Measurements from ENCODE around the gene NUP210.
A peak's percentile ranks its signal among the peaks of the same experiment; 100 is the strongest.

The NUP210 gene

DNA sequence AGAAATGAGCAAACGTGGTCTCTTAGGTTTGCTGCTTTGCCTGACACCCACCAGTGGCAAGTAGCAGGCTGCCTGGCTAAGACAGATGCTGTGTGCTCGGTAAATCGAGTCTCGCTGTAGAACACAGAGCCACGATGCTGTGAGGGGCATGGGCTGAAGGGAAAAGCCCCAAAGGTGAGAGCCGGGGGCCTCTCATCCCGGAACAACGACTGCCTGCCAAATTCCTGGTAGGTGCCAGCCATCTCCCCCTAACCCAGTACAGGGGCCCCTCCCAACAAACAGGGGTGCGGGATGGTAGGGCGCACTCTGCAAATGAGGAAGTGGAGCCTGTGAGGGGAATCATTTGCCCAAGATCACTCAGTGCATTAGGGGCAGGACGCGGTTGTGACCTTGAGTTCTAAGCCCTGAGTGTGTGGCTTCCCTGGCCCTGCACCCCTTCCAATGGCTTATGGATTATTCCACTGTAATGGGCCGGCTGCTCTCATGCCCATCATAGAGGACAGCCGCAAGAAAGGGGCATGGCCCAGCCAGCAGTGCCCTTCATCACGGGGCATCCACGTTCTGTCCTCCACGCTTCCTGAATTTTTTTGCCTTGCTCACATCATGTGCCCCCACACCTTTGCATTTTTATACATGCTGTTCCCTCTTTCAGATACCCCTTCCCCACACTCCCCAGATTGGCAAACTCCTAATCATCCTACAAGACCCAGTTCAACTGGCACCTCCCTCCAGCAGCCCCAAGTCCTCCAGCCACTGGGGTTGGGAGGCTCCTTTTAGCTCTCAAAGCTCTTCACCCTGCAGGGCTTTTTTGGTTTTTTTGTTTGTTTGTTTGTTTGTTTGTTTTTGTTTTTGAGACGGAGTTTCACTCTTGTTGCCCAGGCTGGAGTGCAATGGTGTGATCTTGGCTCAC lies 125.4 kb downstream of the NUP210 start:
- DNase-seq: no peak

DNA sequence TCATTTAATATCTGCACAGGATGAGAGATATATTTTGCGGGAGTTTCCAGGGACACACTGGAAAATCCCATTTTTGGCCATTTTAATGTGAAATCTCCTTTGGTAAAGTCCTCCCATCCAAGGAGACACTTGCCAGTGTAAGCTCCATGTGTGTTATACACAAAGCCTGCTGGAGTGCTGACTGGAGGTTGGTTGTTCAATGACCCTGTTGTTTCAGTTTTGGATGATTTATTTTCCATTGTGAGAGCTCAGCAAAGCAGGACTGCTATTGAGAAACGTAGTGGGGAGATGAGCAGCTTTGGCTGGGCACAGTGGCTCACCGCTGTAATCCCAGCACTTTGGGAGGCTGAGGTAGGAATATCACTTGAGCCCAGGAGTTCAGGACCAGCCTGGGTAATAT lies 127.7 kb downstream of the NUP210 start:
- DNase-seq: peak in 4 of 56 donors; percentile 12 to 26 (median 18)

DNA sequence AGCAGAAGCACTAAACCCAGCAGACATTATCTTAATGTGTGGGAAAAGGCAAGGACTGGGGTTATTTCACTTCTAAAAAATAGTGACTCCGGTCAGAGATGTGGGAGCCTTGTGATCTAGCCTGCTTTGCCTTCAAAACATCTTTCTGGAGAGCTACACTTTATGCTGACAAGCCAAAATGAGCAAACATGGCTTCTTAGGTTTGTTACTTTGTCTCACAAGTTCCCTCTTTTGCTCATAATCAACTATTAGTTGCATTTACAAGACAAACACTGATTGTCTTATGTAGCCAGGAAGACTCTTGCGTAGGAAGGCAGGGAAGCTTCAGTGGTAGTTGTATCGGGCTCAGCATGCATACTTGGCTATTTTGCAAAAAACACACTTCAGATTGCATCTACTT lies 129.2 kb downstream of the NUP210 start:
- no peak for DNase-seq

- no peak for DNase-seq
Measured at GRCh38 chr3:13289771-13290285, 130.3 kb downstream of the NUP210 start.

DNA sequence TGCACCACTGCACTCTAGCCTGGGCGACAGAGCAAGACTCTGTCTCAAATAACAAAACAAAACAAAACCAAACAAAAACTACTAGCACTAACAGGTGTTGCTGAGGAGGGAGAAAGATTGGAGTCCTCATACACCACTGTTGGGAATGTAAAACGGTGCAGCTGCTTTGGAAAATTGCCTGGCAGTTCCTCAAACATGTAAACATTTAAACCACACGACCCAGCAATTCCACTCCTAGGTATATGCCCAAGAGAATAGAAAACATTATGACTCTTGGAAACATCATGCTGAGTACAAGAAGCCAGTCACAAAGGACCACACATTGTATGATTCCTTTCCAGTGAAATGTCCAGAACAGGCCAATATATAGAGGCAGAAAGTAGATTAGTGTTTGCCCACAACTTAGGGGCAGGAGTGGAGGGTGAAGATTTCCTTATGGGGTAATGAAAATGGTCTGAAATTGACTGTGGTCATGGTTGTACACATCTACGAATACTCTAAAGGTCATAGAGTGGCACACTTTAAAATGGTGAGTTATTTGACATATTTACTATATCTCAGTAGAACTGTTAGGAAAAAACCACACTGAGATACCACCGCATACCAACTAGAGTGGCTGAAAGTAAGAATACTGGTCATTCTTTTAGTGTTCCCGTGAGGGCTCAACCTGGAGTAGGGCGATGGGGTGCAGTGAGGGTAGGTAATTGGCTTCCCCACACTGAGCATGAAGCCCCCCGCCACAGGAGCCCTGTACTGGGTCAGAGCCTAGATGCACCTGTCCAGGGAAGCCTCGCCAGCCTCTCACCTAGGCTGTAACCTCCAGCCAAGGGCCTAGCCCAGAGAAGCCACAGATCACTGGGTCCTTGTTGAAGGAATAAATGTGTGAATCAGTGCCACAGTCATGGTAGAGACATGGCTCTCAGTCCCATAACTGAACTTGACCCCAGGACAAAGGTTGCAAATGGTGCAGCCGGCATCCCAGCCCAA lies 131.1 kb downstream of the NUP210 start:
- no peak for DNase-seq

GRCh38 chr3:13287833-13288232 lies 132.3 kb downstream of the NUP210 start:
- DNase-seq: no peak

- no peak for DNase-seq
Measured at GRCh38 chr3:13286873-13287272, 133.2 kb downstream of the NUP210 start.

DNA sequence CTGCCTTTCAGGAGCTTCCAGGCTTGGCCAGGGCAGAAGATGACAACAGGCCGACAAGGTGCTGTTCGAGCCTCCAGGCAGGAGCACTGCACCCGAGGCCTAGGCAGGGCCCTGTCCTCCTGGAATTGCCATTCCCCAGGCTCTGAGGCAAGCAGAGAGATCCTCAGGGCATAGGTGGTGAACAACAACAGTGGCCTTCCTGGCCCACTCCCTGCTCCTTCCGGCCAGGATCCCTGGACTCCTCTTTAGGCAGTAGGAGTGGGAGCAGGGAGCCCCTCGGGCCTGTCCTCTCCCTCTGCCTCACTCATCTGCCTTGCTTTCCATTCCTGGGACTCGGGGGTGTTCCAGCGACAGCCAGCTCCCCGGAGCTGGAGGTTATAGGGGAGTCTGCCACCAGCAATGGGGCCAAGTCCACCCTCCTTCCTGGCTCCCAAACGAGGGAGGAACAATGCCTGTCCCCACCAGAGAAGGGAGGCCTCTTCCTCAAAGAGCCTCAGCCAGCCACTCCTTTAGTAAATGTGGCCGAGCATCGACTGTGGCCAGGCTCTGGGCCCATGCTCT lies 135.0 kb downstream of the NUP210 start:
- DNase-seq: no peak

GRCh38 chr3:13283877-13284264 lies 136.3 kb downstream of the NUP210 start:
- no peak for DNase-seq

GRCh38 chr3:13282986-13283876 lies 136.9 kb downstream of the NUP210 start:
- DNase-seq: peak in 2 of 56 donors; percentile 17 to 46

- DNase-seq: no peak
Measured at GRCh38 chr3:13282358-13282985, 137.7 kb downstream of the NUP210 start.

GRCh38 chr3:13281507-13282357 lies 138.4 kb downstream of the NUP210 start:
- DNase-seq: no peak

DNA sequence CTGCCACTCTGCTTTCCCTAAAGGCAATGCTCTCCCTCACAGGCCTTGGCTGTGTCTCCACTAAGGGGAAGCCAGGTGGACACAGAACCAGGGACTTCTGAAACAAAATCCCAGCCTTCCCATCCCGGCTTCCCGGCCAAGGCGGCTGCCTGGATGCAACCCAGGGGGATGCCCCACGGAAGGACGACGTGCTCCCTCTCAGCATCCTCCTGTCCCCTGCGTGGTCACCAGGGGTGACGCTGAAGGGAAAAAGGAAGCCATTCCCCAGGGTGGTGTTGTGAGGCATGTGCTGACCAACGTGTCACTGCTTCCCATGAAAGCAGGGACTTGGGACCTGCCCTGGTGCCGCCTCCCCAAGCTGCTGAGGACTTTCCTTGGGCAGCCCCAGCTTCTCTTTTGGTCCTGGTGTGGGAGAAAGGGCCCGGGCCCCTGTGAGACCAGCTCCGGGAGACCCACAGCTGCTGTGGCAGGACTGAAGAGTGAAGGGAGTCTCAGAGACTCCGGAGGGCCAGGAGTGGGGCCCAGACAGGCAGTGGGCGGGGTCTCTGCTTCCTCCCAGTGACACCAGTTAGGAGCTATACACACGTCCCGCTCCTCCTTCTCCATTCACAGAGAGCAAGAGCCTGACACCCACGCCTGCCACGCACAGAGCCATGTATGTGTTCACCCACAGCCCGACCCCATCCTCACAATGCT lies 139.2 kb downstream of the NUP210 start:
- no peak for DNase-seq

DNA sequence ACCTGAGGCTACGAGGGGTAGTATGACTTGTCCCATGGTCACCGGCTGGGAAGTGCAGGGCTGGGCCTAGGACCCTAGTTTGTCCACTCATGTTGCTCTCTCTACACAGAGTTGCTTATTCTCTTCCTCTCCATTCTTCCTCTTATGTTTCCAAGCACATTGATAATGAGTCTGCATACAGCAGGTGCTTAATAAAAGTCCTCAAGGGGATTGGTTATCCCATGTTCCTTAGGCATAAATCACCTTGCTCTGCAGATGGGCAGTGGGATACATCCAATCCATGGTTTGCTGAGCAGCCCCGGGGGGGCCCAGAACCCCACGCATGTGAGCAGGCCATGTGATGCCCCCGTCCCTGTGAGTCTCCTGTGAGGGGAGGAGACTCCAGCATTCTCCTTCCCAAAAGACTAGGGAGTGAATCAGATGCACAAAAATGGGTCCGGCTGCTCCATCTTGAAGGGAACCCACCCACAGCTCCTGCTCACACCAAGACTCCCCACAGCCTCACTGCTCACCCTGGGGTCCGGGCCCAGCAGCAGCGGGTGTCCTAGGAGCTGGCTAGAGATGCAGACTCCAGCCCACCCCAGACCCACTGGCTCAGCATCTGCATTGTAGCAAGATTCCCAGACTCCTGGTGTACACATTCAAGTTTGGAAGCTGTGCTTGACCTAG lies 139.9 kb downstream of the NUP210 start:
- no peak for DNase-seq

- DNase-seq: no peak
Measured at GRCh38 chr3:13279532-13279910, 140.6 kb downstream of the NUP210 start.

DNA sequence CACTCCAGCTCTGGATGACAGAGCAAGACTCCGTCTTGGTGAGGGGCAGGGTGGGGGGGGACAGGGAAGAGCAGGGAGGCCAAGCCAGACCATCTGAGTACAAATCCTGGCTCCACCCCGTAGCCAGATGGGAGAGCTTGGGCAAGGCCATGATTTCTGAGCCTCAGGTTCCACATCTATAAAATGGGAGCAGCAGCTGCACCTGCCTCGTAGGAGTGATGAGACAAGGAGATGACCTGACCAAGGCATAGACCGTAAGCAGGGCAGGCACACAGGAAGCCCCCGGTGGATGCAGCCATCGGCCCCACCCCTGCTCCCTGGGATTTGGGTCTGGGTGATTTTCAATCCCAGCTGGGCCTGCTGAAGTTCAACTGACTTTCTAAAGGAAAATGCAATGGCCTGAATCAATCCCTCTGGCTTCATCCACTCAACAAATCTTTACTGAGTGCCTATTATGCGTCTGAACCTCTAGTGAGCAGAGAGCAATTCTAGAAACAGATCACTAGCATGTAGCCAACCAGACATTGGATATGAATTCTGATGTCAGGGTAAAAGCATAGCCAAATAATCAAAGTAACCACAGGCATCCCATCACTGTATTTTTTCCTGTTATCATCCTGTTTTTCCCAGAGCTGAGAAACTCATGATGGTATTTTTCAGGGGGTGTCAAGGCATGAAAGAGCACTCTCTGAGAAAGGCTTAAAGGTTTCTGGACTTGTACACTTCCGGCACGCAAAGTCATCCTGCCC lies 141.2 kb downstream of the NUP210 start:
- no peak for DNase-seq
